HL-60 (cell line): ENCODE results near the gene ZBTB12.

Experiments used
- DNase-seq, 2 experiments: peaks; one replicate each; pipeline ENCODE4 v3.0.0-alpha.2; 2010 to 2020; ENCODE audit warnings: low read depth in 1 of 2, low spot score in 1 of 2
- H3K27ac ChIP-seq: fragments of 250-450 bp; sonication (Bioruptor Pico); replicated peaks from 2 replicates; pipeline ENCODE4 v1.5.1; 2020; ENCODE audit warnings: mild to moderate bottlenecking, moderate library complexity
- H3K27me3 ChIP-seq: fragments of 250-450 bp; sonication (Bioruptor Pico); 2 replicates; pipeline ENCODE4 v1.5.1; 2021; ENCODE audit warnings: mild to moderate bottlenecking, moderate library complexity; ENCODE audit not compliant: insufficient read depth, poor library complexity, severe bottlenecking
- H3K4me3 ChIP-seq: replicated peaks from 2 replicates; pipeline ENCODE4 v1.5.1; 2011; ENCODE audit warnings: mild to moderate bottlenecking, control low read depth, low read length; ENCODE audit not compliant: insufficient read depth
- CTCF ChIP-seq: IDR thresholded peaks from one replicate; pipeline ENCODE4 v1.5.1; 2011; ENCODE audit warnings: low read length, control low read depth, inconsistent platforms; ENCODE audit not compliant: insufficient read depth
- GABPA ChIP-seq: IDR thresholded peaks from 2 replicates; pipeline ENCODE4 v1.6.1; 2012; ENCODE audit warnings: low read depth
- POLR2AphosphoS5 ChIP-seq: IDR thresholded peaks from 2 replicates; pipeline ENCODE4 v1.6.1; 2012; ENCODE audit warnings: low read depth
- REST ChIP-seq: IDR thresholded peaks from 2 replicates; pipeline ENCODE4 v1.6.1; 2012; ENCODE audit warnings: low read depth; ENCODE audit not compliant: insufficient replicate concordance
- SPI1 ChIP-seq: IDR thresholded peaks from 2 replicates; pipeline ENCODE4 v1.6.1; 2012; ENCODE audit warnings: low read depth, mild to moderate bottlenecking, borderline replicate concordance

The ZBTB12 gene

GRCh38 chr6:31882344-31882743 is 19.5 kb downstream of the ZBTB12 start:
- H3K27me3 ChIP-seq, result no peaks in the 10 kb centered on the region
- H3K27ac ChIP-seq, result no peak overlapping the region
- DNase-seq, result no peak
- TF ChIP-seq REST (no peak), POLR2AphosphoS5 (no peak), SPI1 (no peak), CTCF (no peak), GABPA (no peak)
- H3K4me3 ChIP-seq, result no peak overlapping the region

- no peak overlapping the region for H3K27ac ChIP-seq
- H3K27me3 ChIP-seq, result no peaks in the 10 kb centered on the region
- no peak overlapping the region for H3K4me3 ChIP-seq
- DNase-seq, result no peak
- no peak for TF ChIP-seq POLR2AphosphoS5
- no peak for TF ChIP-seq GABPA
- no peak for TF ChIP-seq REST
- TF ChIP-seq SPI1, result no peak
- TF ChIP-seq CTCF, result no peak
Measured at GRCh38 chr6:31881136-31881859, 20.6 kb downstream of the ZBTB12 start.

GRCh38 chr6:31880616-31881015 is 21.3 kb downstream of the ZBTB12 start:
- TF ChIP-seq SPI1 (no peak), GABPA (no peak), POLR2AphosphoS5 (no peak), CTCF (no peak), REST (no peak)
- Histone ChIP-seq H3K27ac (no peak overlapping the region), H3K27me3 (no peaks in the 10 kb centered on the region), H3K4me3 (no peak overlapping the region)
- DNase-seq, result no peak
